ENCODE measurements around the gene DCC. TPM values are rescaled to one million over a fixed set of nuclear protein-coding genes. Genes with fewer than 3 reads are reported as not detected.

DCC gene
- total RNA-seq, 2 donors from 2014 or later: not detected

GRCh38 chr18:52716973-52717372 lies 377.0 kb downstream of the DCC start:
- H3K27me3 Mint-ChIP-seq: no peaks in the 10 kb centered on the region
- peaks cover 8% of the 10 kb centered on the region for H3K9me3 Mint-ChIP-seq
- no peak overlapping the region for H3K27ac Mint-ChIP-seq
- ATAC-seq (replicated peaks): no peak
- H3K36me3 Mint-ChIP-seq (ENCODE audit: low read depth): no peaks in the 10 kb centered on the region
- no peak overlapping the region for H3K4me3 Mint-ChIP-seq
- no peaks in the 10 kb centered on the region for H3K4me1 Mint-ChIP-seq

GRCh38 chr18:52722904-52723303 lies 382.9 kb downstream of the DCC start:
- H3K9me3 Mint-ChIP-seq: peaks cover 10% of the 10 kb centered on the region

GRCh38 chr18:52723550-52723970 lies 383.6 kb downstream of the DCC start:
- ATAC-seq (replicated peaks): no peak
- peaks cover 10% of the 10 kb centered on the region for H3K9me3 Mint-ChIP-seq
- no peaks in the 10 kb centered on the region for H3K36me3 Mint-ChIP-seq (ENCODE audit: low read depth)
- no peaks in the 10 kb centered on the region for H3K27me3 Mint-ChIP-seq
- H3K27ac Mint-ChIP-seq: no peak overlapping the region
- no peaks in the 10 kb centered on the region for H3K4me1 Mint-ChIP-seq
- no peak overlapping the region for H3K4me3 Mint-ChIP-seq

More at GRCh38 chr18:52722904-52723303, 382.9 kb downstream of the DCC start:
- Mint-ChIP-seq H3K4me3 (no peak overlapping the region), H3K4me1 (no peaks in the 10 kb centered on the region), H3K36me3 (ENCODE audit: low read depth) (no peaks in the 10 kb centered on the region), H3K27ac (no peak overlapping the region), H3K27me3 (no peaks in the 10 kb centered on the region)
- no peak for ATAC-seq (replicated peaks)

GRCh38 chr18:52730972-52731619 lies 391.1 kb downstream of the DCC start:
- ATAC-seq (replicated peaks): no peak
- no peak overlapping the region for H3K4me3 Mint-ChIP-seq
- H3K27ac Mint-ChIP-seq: no peak overlapping the region
- H3K27me3 Mint-ChIP-seq: peaks cover 3% of the 10 kb centered on the region
- no peaks in the 10 kb centered on the region for H3K36me3 Mint-ChIP-seq (ENCODE audit: low read depth)
- H3K4me1 Mint-ChIP-seq: no peaks in the 10 kb centered on the region
- peaks cover 7% of the 10 kb centered on the region for H3K9me3 Mint-ChIP-seq

GRCh38 chr18:52738946-52739345 lies 398.9 kb downstream of the DCC start:
- Mint-ChIP-seq H3K9me3 (peaks cover 7% of the 10 kb centered on the region), H3K4me1 (no peaks in the 10 kb centered on the region), H3K36me3 (ENCODE audit: low read depth) (no peaks in the 10 kb centered on the region), H3K4me3 (no peak overlapping the region), H3K27me3 (peaks cover 3% of the 10 kb centered on the region), H3K27ac (no peak overlapping the region)
- ATAC-seq (replicated peaks): no peak

GRCh38 chr18:52746986-52747385 lies 407.0 kb downstream of the DCC start:
- Mint-ChIP-seq H3K4me1 (no peaks in the 10 kb centered on the region), H3K9me3 (peaks cover 4% of the 10 kb centered on the region), H3K4me3 (no peak overlapping the region), H3K36me3 (ENCODE audit: low read depth) (no peaks in the 10 kb centered on the region), H3K27ac (no peak overlapping the region), H3K27me3 (no peaks in the 10 kb centered on the region)
- ATAC-seq (replicated peaks): no peak

- no peaks in the 10 kb centered on the region for H3K27me3 Mint-ChIP-seq
- H3K4me3 Mint-ChIP-seq: no peak overlapping the region
- H3K4me1 Mint-ChIP-seq: no peaks in the 10 kb centered on the region
- no peak for ATAC-seq (replicated peaks)
- H3K36me3 Mint-ChIP-seq (ENCODE audit: low read depth): no peaks in the 10 kb centered on the region
- H3K27ac Mint-ChIP-seq: no peak overlapping the region
- peaks cover 7% of the 10 kb centered on the region for H3K9me3 Mint-ChIP-seq
Measured at GRCh38 chr18:52747869-52748268, 407.9 kb downstream of the DCC start.

- ATAC-seq (replicated peaks): no peak
- Mint-ChIP-seq H3K4me1 (no peaks in the 10 kb centered on the region), H3K4me3 (no peak overlapping the region), H3K27me3 (no peaks in the 10 kb centered on the region), H3K27ac (no peak overlapping the region), H3K36me3 (ENCODE audit: low read depth) (no peaks in the 10 kb centered on the region), H3K9me3 (peaks cover 7% of the 10 kb centered on the region)
Measured at GRCh38 chr18:52748343-52748742, 408.3 kb downstream of the DCC start.

- no peaks in the 10 kb centered on the region for H3K36me3 Mint-ChIP-seq (ENCODE audit: low read depth)
- H3K27ac Mint-ChIP-seq: no peak overlapping the region
- no peak for ATAC-seq (replicated peaks)
- no peaks in the 10 kb centered on the region for H3K4me1 Mint-ChIP-seq
- peaks cover 7% of the 10 kb centered on the region for H3K9me3 Mint-ChIP-seq
- no peaks in the 10 kb centered on the region for H3K27me3 Mint-ChIP-seq
- H3K4me3 Mint-ChIP-seq: no peak overlapping the region
Measured at GRCh38 chr18:52749542-52749941, 409.5 kb downstream of the DCC start.

- H3K27me3 Mint-ChIP-seq: no peaks in the 10 kb centered on the region
Measured at GRCh38 chr18:52750995-52751394, 411.0 kb downstream of the DCC start.

GRCh38 chr18:52764316-52764715 lies 424.3 kb downstream of the DCC start:
- no peaks in the 10 kb centered on the region for H3K27me3 Mint-ChIP-seq
- H3K4me1 Mint-ChIP-seq: no peaks in the 10 kb centered on the region
- H3K27ac Mint-ChIP-seq: no peak overlapping the region
- no peaks in the 10 kb centered on the region for H3K36me3 Mint-ChIP-seq (ENCODE audit: low read depth)
- H3K9me3 Mint-ChIP-seq: peaks cover 9% of the 10 kb centered on the region
- no peak overlapping the region for H3K4me3 Mint-ChIP-seq
- ATAC-seq (replicated peaks): no peak

More at GRCh38 chr18:52750995-52751394, 411.0 kb downstream of the DCC start:
- Mint-ChIP-seq H3K27ac (no peak overlapping the region), H3K4me3 (no peak overlapping the region), H3K4me1 (no peaks in the 10 kb centered on the region), H3K9me3 (peaks cover 7% of the 10 kb centered on the region), H3K36me3 (ENCODE audit: low read depth) (no peaks in the 10 kb centered on the region)
- no peak for ATAC-seq (replicated peaks)

GRCh38 chr18:52766002-52766545 lies 426.1 kb downstream of the DCC start:
- Mint-ChIP-seq H3K4me3 (no peak overlapping the region), H3K27ac (no peak overlapping the region), H3K36me3 (ENCODE audit: low read depth) (no peaks in the 10 kb centered on the region), H3K9me3 (peaks cover 6% of the 10 kb centered on the region), H3K4me1 (no peaks in the 10 kb centered on the region), H3K27me3 (no peaks in the 10 kb centered on the region)
- no peak for ATAC-seq (replicated peaks)

- Mint-ChIP-seq H3K27me3 (no peaks in the 10 kb centered on the region), H3K9me3 (peaks cover 5% of the 10 kb centered on the region), H3K4me1 (no peaks in the 10 kb centered on the region), H3K27ac (no peak overlapping the region), H3K4me3 (no peak overlapping the region), H3K36me3 (ENCODE audit: low read depth) (no peaks in the 10 kb centered on the region)
- no peak for ATAC-seq (replicated peaks)
Measured at GRCh38 chr18:52781113-52781512, 441.1 kb downstream of the DCC start.

GRCh38 chr18:52791321-52791720 lies 451.3 kb downstream of the DCC start:
- Mint-ChIP-seq H3K27me3 (no peaks in the 10 kb centered on the region), H3K36me3 (ENCODE audit: low read depth) (no peaks in the 10 kb centered on the region), H3K4me1 (no peaks in the 10 kb centered on the region), H3K27ac (no peak overlapping the region), H3K9me3 (peaks cover 23% of the 10 kb centered on the region), H3K4me3 (no peak overlapping the region)
- ATAC-seq (replicated peaks): no peak

GRCh38 chr18:52812834-52813233 lies 472.8 kb downstream of the DCC start:
- Mint-ChIP-seq H3K4me3 (no peak overlapping the region), H3K4me1 (no peaks in the 10 kb centered on the region), H3K27me3 (no peaks in the 10 kb centered on the region), H3K9me3 (peaks cover 9% of the 10 kb centered on the region), H3K36me3 (ENCODE audit: low read depth) (no peaks in the 10 kb centered on the region), H3K27ac (no peak overlapping the region)
- ATAC-seq (replicated peaks): no peak
